Myometrial cell (primary cell): ENCODE measurements around the gene EIF3I. TPM values are rescaled to one million over a fixed set of nuclear protein-coding genes. Genes with fewer than 3 reads are reported as not detected.

ENCODE experiments used
- total RNA-seq: library from RNA; depleted of rRNA; stranded (reverse); fragments of >200 nt; gene quantifications from 2 replicates; pipeline ENCODE4 v1.2.3, GENCODE V29; 2015

Gene EIF3I
- 502 and 539 TPM in 2 replicates for total RNA-seq

GRCh38 chr1:32221980-32222755 lies at the start of gene EIF3I, which contains the start of gene TMEM234:
Gene EIF3I, plus strand, starts transcription at chr1:32222407. Its CDS starts 35 bp downstream, at chr1:32222442.
Gene TMEM234, minus strand, starts transcription at chr1:32222353. Its CDS starts 31 bp downstream, at chr1:32222322.

DNA sequence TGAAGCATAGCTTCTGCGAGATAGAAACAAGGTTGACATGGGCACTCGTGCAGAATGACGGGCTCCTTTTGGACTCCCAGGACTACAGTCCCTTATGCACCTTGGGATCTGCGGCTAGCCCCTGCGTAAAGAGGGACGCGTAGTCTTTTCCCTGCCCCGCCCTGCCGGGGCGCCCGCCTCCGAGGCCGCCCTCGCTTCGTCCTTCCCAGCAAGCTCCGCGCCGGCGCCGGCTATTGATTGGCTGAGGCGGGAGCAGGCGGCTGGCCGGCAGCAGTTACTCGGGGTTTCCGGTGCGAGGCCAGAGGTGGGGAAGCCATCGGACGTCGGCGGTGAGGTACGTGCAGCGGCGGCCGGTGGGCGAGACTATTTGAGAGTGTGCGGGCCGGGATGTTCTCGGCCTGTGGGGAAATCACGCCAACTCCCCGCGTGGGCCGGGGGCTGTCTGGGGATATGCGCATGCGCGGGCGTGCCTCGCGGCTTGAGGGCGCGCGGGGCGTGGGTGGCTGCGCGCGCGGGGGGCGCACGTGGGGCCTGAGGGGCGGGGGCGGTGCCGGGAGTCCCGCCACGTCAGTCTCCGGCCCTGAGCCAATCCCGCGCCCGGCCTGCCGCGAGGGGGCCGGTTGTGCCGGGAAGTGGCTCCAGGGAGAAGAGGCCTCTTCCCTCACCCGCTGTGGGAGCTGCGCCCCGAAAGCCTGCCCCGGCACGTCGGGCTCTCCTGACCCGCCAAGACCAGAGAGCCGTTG lies 42.6 kb upstream of the EIF3I start, which contains the start of gene TXLNA:
TSS of gene TXLNA (plus strand) at position 233 of the 743 bp plus-strand sequence. CDS start 671 bp downstream, outside the sequence.

DNA sequence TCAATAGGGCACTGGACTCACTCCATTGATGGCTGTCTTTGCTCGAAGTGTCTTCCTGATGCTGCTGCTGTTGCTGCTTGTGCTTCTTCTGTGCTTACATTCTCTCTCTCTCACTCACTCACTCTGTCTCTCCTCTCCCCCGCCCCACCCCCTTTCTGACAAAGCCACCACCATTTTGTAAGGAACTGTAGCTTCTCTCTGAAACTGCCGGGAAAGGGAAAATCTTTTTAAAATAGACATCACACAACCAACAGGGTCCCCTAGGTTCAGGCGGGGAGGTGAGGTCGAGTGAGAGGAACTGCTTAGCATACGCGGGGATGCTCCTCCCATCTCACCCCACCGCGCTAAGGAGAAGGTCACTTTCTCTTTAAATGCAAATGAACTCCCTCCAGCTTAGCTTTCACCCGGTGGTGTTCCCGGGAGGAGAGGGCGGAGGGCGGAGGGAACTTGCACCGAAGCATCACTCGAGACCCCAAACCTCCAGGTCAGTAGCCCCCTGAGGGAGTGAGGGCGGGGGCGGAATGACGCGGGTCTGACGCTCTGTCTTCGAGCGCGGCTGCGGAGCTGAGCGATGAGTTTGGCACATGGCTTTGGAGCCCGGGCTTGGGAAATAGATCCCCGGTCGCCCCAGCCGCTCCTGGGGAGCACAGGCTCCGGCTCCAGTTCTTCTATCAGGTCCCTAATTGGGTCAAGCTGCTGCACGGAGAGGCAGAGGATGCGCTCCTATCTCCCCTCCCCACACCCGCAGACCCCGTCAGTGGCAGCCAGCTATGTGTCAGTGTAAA lies 21.8 kb upstream of the EIF3I start, which contains the start of gene CCDC28B:
TSS of gene CCDC28B (plus strand) at position 370 of the 785 bp plus-strand sequence. CDS start 1,341 bp downstream, outside the sequence.

GRCh38 chr1:32205401-32206370 lies 16.5 kb upstream of the EIF3I start, which contains the start of gene IQCC:
Gene IQCC, plus strand, starts transcription at chr1:32205671. Its CDS starts 11 bp downstream, at chr1:32205682.

DNA sequence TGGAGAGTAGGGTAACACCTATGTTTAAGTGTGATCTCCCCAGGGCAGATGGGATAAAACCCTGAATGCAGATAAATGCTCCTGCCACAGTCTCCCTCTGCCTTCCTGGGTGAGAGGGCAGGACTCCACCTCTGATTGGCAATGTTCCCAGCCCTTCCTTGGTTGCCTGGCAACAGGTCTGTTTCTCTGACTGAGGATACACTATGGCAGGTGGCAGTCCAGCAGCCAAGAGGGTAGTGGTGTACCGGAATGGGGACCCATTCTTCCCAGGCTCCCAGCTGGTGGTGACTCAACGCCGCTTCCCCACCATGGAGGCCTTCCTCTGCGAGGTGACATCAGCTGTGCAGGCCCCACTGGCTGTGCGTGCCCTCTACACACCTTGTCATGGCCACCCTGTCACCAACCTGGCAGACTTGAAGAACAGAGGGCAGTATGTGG lies 13.3 kb upstream of the EIF3I start, which contains the start of gene DCDC2B:
TSS of gene DCDC2B (plus strand) at position 199 of the 438 bp plus-strand sequence. CDS start at position 204, 5 bp downstream.

DNA sequence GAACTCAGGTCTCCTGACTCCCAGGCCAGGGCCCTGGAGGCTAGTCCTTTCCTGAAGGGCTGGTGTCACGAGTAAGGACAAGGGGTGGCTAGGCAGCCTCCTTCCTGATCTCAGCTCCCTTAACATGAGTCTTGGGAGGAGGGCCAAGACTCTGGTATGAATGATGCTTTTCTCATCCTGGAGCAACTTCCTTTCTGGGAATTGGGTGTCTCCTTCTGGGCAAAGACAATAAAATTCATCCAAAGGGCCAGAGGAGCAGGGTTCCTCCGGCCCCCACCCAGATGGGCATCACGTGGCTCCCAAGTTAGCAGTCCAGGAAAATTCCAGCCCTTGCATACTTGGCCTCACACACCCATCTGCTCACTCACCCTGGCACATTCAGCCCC lies 24.7 kb downstream of the EIF3I start, which contains the start of gene FAM167B:
TSS of gene FAM167B (plus strand) at position 335 of the 386 bp plus-strand sequence. CDS start 200 bp downstream, outside the sequence.

GRCh38 chr1:32250893-32251716 lies 28.9 kb downstream of the EIF3I start, which contains the start of gene LCK:
Gene LCK, plus strand, starts transcription at chr1:32251265. Its CDS starts 23,065 bp downstream, at chr1:32274330.

Other genes with a start within 250 kb of the EIF3I start
- gene KHDRBS1, start 208.5 kb upstream of the EIF3I start, total RNA-seq, result 82.7 and 95.7 TPM in 2 replicates
- gene TMEM39B, start 149.5 kb upstream of the EIF3I start, total RNA-seq, result 5.1 and 7.8 TPM in 2 replicates
- gene KPNA6, start 114.4 kb upstream of the EIF3I start, total RNA-seq, result 45.3 and 47.7 TPM in 2 replicates
- gene TXLNA, start 42.7 kb upstream of the EIF3I start, total RNA-seq, result 57.9 and 77.3 TPM in 2 replicates
- 17.6 and 17.9 TPM in 2 replicates for gene CCDC28B, start 21.8 kb upstream of the EIF3I start, total RNA-seq
- 1.4 and 2.1 TPM in 2 replicates for gene IQCC, start 16.7 kb upstream of the EIF3I start, total RNA-seq
- gene DCDC2B, start 13.3 kb upstream of the EIF3I start, total RNA-seq, result not detected in 2 replicates
- 14.2 and 16.4 TPM in 2 replicates for gene TMEM234, start 54 bp upstream of the EIF3I start, total RNA-seq
- 0.35 TPM in 1 of 2 replicates, not detected in the other for gene FAM167B, start 24.8 kb downstream of the EIF3I start, total RNA-seq
- gene LCK, start 28.9 kb downstream of the EIF3I start, total RNA-seq, result not detected in 2 replicates
- 65.6 and 69.5 TPM in 2 replicates for gene HDAC1, start 69.7 kb downstream of the EIF3I start, total RNA-seq
- 38.6 and 39.5 TPM in 2 replicates for gene MARCKSL1, start 113.8 kb downstream of the EIF3I start, total RNA-seq
- gene FAM229A, start 140.1 kb downstream of the EIF3I start, total RNA-seq, result 0.89 TPM in 1 of 2 replicates, not detected in the other
- gene TSSK3, start 140.1 kb downstream of the EIF3I start, total RNA-seq, result not detected in 2 replicates
- gene BSDC1, start 172.0 kb downstream of the EIF3I start, total RNA-seq, result 64.7 and 77.3 TPM in 2 replicates
- not detected in 2 replicates for gene ZBTB8B, start 242.7 kb downstream of the EIF3I start, total RNA-seq